Hematopoietic multipotent progenitor cell treated with erythropoietin and hydrocortisone succinate and interleukin-3 and kit ligand, for 4 days (in vitro differentiated cells): Measurements from ENCODE around the gene HYAL1.

ENCODE experiments used
- DNase-seq: peaks from one replicate; pipeline ENCODE4 v3.0.0-alpha.2; 2015

The HYAL1 gene

GRCh38 chr3:50303013-50303815, at the start of gene HYAL1:
Gene HYAL1, minus strand, starts transcription at chr3:50303574. Its CDS starts 618 bp downstream, at chr3:50302956.
- peak; percentile 63 for DNase-seq

- DNase-seq: peak; percentile 70
Observed at GRCh38 chr3:50352781-50353180, 49.4 kb upstream of the HYAL1 start.

GRCh38 chr3:50351323-50351697, 47.9 kb upstream of the HYAL1 start:
- DNase-seq: no peak

GRCh38 chr3:50350527-50351322, 47.4 kb upstream of the HYAL1 start, which contains the start of the genes CYB561D2 and NPRL2:
Gene CYB561D2, plus strand, starts transcription at chr3:50350862. Its CDS starts 572 bp downstream, at chr3:50351434.
Gene NPRL2, minus strand, starts transcription at chr3:50350775. Its CDS starts 123 bp downstream, at chr3:50350652.
- peak; percentile 98 for DNase-seq

GRCh38 chr3:50350213-50350526, 46.8 kb upstream of the HYAL1 start:
- no peak for DNase-seq

- peak; percentile 92 for DNase-seq
Observed at GRCh38 chr3:50347187-50347813, 43.9 kb upstream of the HYAL1 start.

- DNase-seq: peak; percentile 88
Observed at GRCh38 chr3:50345586-50346234, 42.3 kb upstream of the HYAL1 start, which contains the start of gene ZMYND10. Gene ZMYND10, minus strand, starts transcription at chr3:50345732. Its CDS starts 153 bp downstream, at chr3:50345579.

- no peak for DNase-seq
Observed at GRCh38 chr3:50345008-50345407, 41.6 kb upstream of the HYAL1 start.

- no peak for DNase-seq
Observed at GRCh38 chr3:50342813-50343633, 39.6 kb upstream of the HYAL1 start.

- no peak for DNase-seq
Observed at GRCh38 chr3:50341996-50342650, 38.7 kb upstream of the HYAL1 start.

- DNase-seq: no peak
Observed at GRCh38 chr3:50341537-50341936, 38.2 kb upstream of the HYAL1 start.

- peak; percentile 98 for DNase-seq
Observed at GRCh38 chr3:50340448-50341329, 37.3 kb upstream of the HYAL1 start, which contains the start of gene RASSF1. Gene RASSF1, minus strand, starts transcription at chr3:50340836. Its CDS starts 31 bp downstream, at chr3:50340805.

GRCh38 chr3:50340147-50340447, 36.7 kb upstream of the HYAL1 start:
- DNase-seq: peak; percentile 47

GRCh38 chr3:50339485-50340146, 36.2 kb upstream of the HYAL1 start:
- no peak for DNase-seq

- peak; percentile 79 for DNase-seq
Observed at GRCh38 chr3:50338965-50339364, 35.6 kb upstream of the HYAL1 start.

GRCh38 chr3:50337175-50337861, 33.9 kb upstream of the HYAL1 start:
- peak; percentile 100 for DNase-seq

- no peak for DNase-seq
Observed at GRCh38 chr3:50336452-50337174, 33.2 kb upstream of the HYAL1 start.

- DNase-seq: no peak
Observed at GRCh38 chr3:50334339-50335075, 31.1 kb upstream of the HYAL1 start.
